GM18870 (cell line): ENCODE measurements around the gene RBFOX2.
"Not testable (repeated sequence)": the region's sequence is repeated elsewhere in the genome, so short reads cannot be mapped to it uniquely, and the experiment has no call there.

ENCODE experiments used
- ATAC-seq: cut with Tn5 transposase; IDR thresholded peaks from one replicate; pipeline ENCODE4 v1.9.1; 2021; ENCODE audit warnings: moderate library complexity; ENCODE audit not compliant: unreplicated experiment

Gene RBFOX2, protein sequence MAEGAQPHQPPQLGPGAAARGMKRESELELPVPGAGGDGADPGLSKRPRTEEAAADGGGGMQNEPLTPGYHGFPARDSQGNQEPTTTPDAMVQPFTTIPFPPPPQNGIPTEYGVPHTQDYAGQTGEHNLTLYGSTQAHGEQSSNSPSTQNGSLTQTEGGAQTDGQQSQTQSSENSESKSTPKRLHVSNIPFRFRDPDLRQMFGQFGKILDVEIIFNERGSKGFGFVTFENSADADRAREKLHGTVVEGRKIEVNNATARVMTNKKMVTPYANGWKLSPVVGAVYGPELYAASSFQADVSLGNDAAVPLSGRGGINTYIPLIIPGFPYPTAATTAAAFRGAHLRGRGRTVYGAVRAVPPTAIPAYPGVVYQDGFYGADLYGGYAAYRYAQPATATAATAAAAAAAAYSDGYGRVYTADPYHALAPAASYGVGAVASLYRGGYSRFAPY

DNA sequence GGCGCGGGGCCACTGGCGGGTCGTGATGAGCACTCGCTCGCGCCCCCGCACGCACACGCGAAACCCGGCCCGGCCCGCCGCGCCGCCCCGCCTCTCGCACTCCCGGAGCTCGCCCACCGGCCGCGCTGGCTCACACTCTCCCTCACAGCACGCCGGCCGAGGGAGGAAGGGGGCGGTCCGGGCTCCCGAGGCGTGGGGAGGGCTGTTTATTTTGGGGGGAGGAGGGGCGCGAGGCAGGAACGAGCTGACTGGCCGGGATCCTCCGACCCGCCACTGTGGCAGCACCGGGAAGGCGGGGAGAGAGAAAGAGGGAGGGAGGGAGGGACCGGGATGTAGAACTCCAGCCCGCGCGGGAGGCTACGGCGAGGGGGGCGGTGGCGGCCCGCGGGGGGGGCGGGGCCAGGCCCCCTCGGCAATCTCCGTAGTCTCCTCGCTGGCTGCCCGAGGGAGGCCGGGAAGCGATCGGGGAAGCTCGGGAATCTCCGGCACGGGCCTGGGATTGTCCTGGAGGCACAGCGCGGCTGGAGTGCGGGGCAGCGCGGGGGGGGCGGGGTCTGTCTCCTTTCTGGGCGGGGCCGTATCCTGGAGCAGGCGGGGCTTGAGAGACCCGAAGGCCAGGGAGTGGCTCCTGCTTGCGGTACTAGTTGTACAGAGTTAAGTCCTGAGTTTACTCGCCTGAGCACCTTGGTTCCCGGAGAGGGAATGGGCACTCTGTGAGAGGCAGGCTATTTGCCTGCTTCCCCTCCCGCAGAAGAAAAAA, at the start of gene RBFOX2:
Gene RBFOX2, minus strand, starts transcription at position 179 of the 760 bp plus-strand sequence. CDS start 399 bp downstream, outside the sequence.
- no peak for ATAC-seq

DNA sequence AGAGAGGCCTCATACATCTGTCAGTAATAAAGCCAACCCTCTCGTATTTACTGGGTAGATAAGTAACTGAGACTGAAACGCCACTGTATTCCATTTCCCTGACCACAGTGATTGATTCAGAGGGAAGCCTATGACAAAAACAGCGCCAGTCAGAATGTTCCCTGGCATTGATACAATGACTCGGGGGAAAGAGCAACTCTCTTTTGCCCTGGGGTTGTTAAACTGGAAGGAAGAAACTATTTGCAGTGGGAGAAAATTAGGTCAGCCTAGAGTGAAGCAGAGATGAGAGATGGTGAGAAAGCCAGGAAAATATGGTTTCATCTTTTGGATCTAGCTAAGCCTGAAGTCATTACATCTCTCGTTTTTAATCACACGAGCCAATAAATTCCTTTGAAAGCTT, 48.6 kb upstream of the RBFOX2 start:
- ATAC-seq: no peak

DNA sequence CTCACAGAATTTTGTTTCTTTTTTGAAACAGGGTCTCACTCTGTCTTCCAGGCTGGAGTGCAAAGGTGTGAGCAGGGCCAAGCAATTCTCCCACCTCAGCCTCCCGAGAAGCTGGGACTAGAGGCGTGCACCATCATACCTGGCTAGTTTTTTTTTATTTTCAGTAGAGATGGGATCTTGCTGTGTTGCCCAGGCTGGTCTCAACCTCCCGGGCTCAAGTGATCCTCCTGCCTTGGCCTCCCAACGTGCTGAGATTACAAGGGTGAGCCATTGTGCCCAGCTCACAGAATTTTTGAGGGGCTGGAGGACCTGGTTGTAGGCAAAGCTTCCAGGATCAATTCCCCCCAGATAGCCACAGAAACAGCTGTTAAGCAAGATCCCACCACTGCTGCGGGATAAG, 47.1 kb upstream of the RBFOX2 start:
- no peak for ATAC-seq

DNA sequence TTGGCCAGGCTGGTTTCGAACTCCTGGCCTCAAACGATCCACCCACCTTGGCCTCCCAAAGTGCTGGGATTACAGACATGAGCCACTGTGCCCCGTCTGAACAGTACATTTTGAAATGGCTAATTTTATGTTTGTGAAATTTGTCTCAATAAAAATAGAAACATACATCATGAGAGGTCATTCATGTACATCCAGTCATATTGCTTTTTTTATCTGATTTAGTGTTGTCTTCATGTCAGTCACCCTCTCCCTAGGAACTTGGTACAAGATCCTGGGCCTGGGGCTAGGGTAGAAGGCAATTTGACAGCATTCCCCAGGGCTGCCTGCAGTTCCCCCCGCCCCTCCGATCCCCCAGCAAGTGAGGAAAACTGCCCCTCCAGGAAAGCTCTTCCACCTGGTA, 46.6 kb upstream of the RBFOX2 start:
- no peak for ATAC-seq

DNA sequence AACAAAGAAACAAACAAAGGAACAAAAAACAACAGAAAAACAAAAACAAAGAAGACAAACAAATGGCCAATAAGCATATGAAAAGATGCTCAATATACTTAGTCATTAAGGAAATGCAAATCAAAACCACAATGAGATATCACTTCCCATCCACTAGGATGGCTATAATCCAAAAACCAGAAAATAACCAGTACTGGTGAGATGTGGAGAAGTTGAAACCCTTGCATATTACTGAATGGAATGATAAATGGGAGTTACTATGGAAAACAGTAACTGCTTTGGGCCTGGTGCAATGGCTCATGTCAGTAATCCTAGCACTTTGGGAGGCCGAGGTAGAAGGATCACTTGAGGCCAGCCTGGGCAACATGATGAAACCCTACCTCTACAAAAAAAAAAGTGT, 44.9 kb upstream of the RBFOX2 start:
- no peak for ATAC-seq

DNA sequence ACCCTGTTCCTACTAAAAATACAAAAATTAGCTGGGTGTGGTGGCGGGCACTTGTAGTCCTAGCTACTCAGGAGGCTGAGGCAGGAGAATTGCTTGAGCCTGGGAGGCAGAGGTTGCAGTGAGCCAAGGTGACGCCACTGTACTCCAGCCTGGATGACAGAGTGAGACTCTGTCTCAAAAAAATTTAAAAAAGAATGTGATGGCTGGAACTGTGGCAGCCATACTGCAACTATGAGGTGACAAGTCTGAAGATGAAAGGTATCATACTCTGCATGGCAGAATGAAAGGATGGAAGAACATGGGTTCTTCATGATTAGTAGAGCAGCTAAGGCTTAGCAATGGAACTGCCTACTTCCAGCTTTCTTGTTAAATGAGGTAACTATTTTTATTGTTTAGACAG, 42.0 kb upstream of the RBFOX2 start:
- ATAC-seq: not testable (repeated sequence)

DNA sequence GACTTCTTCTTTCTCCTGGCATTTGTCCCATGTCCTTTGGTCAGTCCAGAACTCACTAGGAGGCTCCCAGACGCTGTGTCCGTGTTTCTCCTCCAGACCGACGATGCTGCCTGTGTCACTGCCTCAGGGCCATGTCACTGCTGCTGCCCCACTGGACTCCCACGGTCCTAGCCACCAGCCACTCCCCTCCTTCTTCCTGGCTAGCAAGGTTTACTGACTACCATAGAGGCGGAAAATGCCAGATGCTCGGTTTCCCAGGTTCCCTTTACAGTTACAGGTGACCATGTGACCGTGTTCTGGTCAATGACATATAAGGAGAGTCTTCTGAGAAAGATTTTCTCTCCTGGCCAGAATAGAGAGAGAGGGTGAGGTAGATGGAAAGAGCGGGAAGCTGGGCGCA, 40.7 kb upstream of the RBFOX2 start:
- ATAC-seq: no peak

DNA sequence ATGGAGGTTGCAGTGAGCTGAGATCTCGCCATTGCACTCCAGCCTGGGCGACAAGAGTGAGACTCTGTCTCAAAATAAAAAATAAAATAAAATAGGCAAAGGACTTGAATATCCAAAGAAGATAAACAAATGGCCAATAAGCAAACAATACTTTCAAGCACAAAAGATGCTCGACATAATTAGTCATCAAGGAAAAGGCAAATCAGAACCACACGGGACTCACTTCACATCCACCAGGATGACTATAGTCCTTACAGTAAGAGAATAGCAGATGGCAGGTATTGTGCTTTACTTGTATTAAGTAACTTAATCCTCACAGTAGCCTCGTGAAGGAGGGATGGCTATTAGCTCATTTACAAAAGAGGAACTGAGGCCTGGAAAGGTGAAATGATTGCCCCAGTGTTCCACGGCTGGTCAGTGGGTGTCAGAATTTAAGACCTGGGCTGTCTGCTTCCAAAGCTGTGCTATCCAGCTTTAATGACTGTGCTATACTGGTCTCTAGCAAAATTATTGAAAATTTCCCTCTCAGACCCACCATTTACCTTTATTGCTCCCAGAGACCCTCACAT, 40.2 kb upstream of the RBFOX2 start:
- no peak for ATAC-seq

DNA sequence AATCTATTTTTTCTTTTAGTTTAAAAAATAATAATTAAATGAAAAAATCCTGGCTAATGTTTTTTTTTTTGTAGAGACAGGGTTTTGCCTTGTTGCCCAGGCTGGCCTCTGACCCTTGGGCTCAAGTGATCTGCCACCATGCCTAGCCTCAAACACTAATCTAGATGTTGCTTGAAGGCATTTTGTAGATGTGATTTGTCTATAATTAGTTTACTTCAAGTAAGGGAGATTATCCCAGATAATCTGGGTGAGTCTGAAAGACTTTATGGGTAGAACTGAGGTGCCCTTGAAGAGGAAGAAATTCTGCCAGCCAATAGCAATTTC, 38.6 kb upstream of the RBFOX2 start:
- ATAC-seq: no peak

DNA sequence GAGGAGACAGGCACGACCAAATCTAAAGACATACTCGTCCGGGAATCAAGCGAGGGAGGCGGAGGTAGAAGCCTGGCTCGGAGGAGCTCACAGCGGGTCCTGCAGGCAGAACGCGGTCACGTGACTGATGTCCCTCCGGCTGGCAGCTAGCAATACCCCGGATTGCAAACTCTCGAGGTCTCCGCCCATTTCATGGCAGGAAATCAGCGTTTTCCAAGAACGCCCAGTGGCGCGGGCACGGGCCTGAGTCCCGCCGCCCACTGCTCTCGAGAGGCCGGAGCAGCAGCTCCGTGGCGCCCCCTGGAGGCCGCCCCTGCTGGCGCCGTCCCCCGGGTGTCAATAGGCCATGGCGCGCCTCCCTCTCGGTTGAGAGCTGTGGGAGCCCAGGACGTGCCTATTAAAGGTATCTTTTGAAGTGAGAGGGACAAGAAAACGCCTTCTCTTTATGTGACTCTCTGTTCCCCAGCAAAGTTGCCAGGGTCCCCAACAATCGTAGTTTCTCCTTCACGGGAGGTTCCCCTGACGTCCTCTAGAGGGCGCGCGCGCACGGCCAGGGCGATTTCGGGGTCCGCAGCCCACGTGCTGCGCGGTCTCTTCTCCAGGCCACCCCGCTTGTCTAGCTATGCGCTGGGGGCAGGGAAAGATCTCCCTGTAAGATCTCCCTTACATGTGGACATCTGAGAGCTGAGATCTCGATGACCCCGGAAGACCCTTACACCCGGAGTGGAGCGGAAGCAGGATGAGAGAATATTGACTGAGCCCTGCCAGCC, 37.3 kb upstream of the RBFOX2 start:
- no peak for ATAC-seq

DNA sequence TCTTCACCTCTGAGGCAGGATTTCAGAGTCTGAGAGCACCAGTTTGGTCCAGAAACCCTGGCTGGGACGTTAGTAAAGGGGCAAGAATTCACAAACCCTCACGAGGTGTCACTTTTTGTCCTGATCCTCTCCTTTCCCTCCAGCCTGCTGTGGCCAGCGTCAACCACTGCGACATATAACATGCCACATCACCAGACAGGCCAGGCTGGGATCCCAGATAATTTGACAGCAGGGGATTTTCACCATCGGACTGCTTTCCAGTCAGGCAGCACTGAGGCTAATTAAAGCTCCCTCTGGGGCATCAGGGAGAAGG, 36.8 kb upstream of the RBFOX2 start:
- ATAC-seq: no peak

DNA sequence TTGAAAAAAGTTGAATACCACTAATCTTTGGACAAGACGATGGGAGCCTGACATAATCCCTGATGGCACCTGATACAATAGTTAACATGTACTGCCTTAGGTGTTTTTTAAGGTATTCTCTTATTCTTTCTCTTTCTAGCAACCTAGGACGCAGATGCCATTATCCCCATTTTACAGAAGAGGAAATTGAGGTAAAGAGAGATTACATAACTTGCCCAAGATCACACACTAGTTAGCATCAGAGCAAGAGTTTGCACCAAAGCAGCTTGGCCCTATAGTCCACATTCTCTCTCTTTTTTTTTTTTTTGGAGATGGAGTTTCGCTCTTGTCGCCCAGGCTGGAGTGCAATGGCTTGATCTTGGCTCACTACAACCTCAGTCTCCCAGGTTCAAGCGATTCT, 35.7 kb upstream of the RBFOX2 start:
- no peak for ATAC-seq

DNA sequence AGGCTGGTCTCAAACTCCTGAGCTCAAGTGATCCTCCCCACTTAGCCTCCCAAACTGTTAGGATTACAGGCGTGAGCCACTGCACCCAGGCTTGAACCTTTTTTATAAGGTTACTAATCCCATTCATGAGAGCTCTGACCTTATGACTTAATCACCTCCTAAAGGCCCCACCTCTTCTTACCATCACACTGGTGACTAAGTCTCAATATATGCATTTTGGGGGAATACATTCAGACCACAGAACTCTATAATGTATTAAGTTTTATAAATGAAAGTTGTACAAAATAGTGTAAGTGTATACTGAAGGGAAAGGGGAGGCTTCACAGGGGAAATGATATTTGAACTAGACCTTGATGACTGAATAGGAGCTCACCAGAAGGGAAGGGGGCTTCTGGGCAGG, 28.4 kb upstream of the RBFOX2 start:
- no peak for ATAC-seq

DNA sequence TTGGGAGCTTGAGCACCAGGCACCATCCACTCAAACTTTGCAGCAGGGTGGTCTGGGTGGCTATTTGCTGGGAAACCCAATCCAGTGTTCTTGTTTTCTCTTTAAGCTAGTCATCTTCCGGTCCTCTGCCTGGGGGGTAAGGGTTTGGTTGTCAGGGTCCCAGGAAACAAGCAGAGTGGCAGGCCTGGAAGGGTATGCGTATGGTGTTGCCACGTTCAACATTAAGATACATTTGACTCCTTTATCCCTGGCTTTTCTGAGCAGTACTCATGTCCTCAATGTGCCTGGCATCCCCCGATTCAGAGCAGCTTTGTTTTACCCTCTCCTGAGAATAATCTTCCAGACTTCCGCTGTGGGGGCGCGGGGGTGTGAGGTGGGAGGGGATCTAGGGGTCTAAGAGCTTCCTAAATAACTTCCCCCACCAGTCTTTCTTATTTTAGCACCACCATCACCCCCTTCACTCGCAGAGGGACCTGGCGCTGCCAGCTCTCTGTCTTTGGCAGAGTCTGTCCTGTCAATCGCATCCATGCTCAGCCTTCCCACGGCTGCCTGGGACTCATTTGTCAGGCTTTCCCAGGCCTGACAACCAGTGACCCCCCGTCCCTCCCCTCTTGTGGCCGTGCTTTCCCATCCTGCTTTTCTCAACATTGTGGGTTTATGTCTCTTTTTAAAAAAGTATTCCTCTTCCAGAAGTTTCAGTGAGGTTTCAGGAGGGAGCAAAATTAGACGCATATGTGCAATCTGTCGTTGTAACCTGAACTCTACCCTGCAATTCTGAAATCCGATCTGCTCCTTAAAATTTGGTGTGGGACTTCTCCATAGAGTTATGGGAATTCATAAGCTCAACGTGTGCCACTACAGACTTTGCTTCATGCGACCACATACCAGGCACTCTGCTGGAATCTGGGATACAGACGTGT, 27.0 kb upstream of the RBFOX2 start:
- ATAC-seq: no peak

DNA sequence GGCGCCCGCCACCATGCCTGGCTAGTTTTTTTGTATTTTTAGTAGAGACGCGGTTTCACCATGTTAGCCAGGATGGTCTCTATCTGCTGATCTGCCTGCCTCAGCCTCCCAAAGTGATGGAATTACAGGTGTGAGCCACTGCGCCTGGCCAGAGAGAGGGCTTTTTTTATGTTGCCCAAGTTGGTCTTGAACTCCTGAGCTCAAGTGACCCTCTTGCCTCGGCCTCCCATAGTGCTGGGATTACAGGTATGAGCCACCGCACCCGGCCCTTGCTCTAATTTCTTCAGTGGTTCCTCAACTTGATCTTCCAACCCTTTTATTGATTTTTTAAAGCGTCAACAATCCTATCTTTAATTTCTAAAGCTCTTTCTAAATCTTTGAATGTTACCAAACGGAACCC, 25.8 kb upstream of the RBFOX2 start:
- ATAC-seq: not testable (repeated sequence)

DNA sequence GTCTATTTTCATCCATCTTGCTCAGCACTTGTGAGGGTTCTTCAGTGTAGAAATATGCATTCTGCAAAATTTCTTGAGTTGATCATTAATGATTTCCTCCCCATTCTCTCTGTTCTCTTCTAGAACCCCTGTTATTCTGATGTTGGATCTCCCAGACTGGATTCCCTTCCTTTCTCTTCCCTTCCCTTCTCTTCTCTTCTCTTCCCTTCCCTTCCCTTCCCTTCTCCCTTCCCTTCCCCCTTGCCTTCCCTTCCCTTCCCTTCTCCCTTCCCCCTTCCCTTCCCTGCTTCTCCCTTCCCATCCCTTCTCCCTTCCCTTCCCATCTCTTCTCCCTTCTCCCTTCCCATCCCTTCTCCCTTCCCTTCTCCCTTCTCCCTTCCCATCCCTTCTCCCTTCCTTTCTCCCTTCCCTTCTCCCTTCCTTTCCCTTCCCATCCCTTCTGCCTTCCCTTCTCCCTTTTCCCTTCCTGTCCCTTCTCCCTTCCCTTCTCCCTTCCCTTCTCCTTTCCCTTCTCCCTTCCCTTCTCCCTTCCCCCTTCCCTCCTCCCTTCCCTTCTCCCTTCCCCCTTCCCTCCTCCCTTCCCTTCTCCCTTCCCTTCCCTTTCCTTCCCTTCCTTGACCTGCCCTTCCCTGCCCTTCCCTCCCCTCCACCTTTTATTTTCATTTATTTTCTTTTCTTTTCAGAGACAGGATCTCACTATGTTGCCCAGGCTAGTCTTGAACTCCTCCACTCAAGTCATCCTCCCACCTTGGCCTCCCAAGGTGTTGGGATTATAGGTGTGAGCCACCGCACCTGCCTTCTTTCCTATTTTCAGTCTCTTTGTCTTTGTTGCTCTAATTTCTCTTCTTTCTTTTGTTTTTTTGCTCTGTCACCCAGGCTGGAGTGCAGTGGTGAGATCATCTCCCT, 24.9 kb upstream of the RBFOX2 start:
- no peak for ATAC-seq

DNA sequence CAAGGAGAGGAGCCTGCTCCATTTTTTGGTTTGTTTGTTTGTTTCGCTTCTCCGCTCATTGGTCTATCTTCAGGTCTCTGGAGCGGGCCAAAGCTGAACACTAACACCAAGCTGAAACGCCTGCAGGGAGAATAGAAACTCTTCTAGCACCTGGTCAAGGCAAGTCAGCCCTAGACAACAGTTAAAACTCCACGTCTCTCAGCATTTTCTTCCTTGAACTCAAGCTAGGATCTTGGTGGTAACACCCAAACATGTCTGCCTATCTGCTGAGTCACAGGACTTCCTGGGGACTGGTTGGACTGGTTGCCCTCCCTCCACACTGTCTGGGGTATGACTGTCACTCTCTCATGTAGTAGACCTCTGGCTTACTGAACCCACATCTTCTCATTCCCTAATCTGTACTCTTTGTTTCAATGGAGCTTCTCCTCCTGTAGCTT, 23.9 kb upstream of the RBFOX2 start:
- ATAC-seq: no peak

DNA sequence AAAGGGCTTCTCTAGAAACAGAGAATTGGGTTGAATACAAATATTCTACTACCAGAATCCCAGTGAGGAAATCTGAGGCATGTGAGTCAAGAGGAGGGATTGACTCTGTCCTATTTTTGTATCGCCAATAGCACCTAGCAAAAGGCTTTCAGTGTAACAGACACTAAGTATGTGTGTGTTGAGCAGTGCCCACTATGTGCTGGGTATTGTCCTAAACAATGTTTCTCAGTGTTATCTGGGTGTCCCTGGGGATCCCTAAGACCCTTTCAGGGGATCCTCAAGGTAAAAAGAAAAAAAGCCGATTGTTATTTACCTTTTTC, 21.0 kb upstream of the RBFOX2 start:
- no peak for ATAC-seq

DNA sequence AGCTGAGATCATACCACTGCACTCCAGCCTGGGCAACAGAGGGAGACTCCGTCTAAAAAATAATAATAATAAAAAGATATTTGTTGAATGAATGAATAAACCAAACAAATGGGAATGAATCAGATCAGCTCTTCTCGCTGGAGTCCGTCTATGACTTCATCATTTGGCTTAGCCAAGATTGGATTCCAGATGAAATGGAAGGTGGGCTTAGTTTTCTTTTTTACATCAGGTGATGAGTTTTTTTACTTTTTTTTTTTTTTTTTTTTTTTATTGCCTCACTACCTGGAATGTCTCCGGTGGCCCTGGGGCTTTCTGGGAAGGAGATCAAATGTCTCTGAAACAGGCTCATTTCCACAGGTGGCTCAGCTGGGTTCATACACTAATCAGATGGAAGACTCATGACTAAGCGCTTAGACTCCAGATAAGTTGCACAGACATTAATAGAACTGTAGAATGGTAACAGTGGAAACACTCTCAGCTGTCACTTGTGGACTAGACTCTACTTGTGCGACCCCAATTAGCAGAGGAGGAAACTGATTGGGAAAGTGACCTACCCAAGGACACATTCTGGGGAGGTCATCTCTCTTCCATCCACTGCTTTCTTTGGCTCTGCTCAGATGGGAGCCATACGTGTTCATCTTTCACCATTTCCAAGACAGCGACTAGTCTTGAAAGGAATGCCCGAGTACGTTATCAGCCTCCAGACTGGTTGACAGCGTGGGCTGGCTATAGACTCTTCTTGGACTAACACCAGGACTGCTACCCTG, 20.5 kb upstream of the RBFOX2 start:
- ATAC-seq: no peak
